Measurements from ENCODE around the gene ZNF609.

Gene ZNF609

GRCh38 chr15:64558460-64559179 lies 98.2 kb downstream of the ZNF609 start:
- Histone ChIP-seq H3K4me1 (ENCODE audit: insufficient read depth, low read length) (no peaks in the 10 kb centered on the region; the same call in 1 of the 2 replicates), H3K9ac (ENCODE audit: low read depth, low read length) (no peak overlapping the region), H3K9me3 (ENCODE audit: insufficient read depth, low read depth, low read length) (no peaks in the 10 kb centered on the region), H3K4me3 (ENCODE audit: low read length) (no peak overlapping the region), H3K27me3 (ENCODE audit: insufficient read depth, low read length) (no peaks in the 10 kb centered on the region), H3K27ac (ENCODE audit: low read length) (no peak overlapping the region), H3K36me3 (ENCODE audit: insufficient read depth, low read depth, low read length) (no peaks in the 10 kb centered on the region)

GRCh38 chr15:64559243-64559642 lies 98.9 kb downstream of the ZNF609 start:
- Histone ChIP-seq H3K36me3 (ENCODE audit: insufficient read depth, low read depth, low read length) (no peaks in the 10 kb centered on the region), H3K4me1 (ENCODE audit: insufficient read depth, low read length) (peaks cover 3% of the 10 kb centered on the region; the same call in 1 of the 2 replicates), H3K4me3 (ENCODE audit: low read length) (no peak overlapping the region), H3K27me3 (ENCODE audit: insufficient read depth, low read length) (no peaks in the 10 kb centered on the region), H3K9ac (ENCODE audit: low read depth, low read length) (no peak overlapping the region), H3K27ac (ENCODE audit: low read length) (no peak overlapping the region), H3K9me3 (ENCODE audit: insufficient read depth, low read depth, low read length) (no peaks in the 10 kb centered on the region)

GRCh38 chr15:64560501-64560900 lies 100.1 kb downstream of the ZNF609 start:
- Histone ChIP-seq H3K4me1 (ENCODE audit: insufficient read depth, low read length) (peaks cover 6% of the 10 kb centered on the region; the same call in 1 of the 2 replicates), H3K9ac (ENCODE audit: low read depth, low read length) (no peak overlapping the region), H3K27me3 (ENCODE audit: insufficient read depth, low read length) (no peaks in the 10 kb centered on the region), H3K27ac (ENCODE audit: low read length) (no peak overlapping the region), H3K4me3 (ENCODE audit: low read length) (no peak overlapping the region), H3K9me3 (ENCODE audit: insufficient read depth, low read depth, low read length) (no peaks in the 10 kb centered on the region), H3K36me3 (ENCODE audit: insufficient read depth, low read depth, low read length) (no peaks in the 10 kb centered on the region)

- Histone ChIP-seq H3K9me3 (ENCODE audit: insufficient read depth, low read depth, low read length) (no peaks in the 10 kb centered on the region), H3K27me3 (ENCODE audit: insufficient read depth, low read length) (no peaks in the 10 kb centered on the region), H3K27ac (ENCODE audit: low read length) (no peak overlapping the region), H3K4me3 (ENCODE audit: low read length) (no peak overlapping the region), H3K4me1 (ENCODE audit: insufficient read depth, low read length) (peaks cover 6% of the 10 kb centered on the region; the same call in 1 of the 2 replicates), H3K36me3 (ENCODE audit: insufficient read depth, low read depth, low read length) (no peaks in the 10 kb centered on the region), H3K9ac (ENCODE audit: low read depth, low read length) (no peak overlapping the region)
Measured at GRCh38 chr15:64560998-64561397, 100.6 kb downstream of the ZNF609 start.

GRCh38 chr15:64562003-64562640 lies 101.7 kb downstream of the ZNF609 start:
- H3K4me1 ChIP-seq (ENCODE audit: insufficient read depth, low read length), result peaks cover 10% of the 10 kb centered on the region; the same call in 1 of the 2 replicates
- no peak overlapping the region for H3K4me3 ChIP-seq (ENCODE audit: low read length)
- H3K27ac ChIP-seq (ENCODE audit: low read length), result no peak overlapping the region
- no peaks in the 10 kb centered on the region for H3K27me3 ChIP-seq (ENCODE audit: insufficient read depth, low read length)
- no peaks in the 10 kb centered on the region for H3K36me3 ChIP-seq (ENCODE audit: insufficient read depth, low read depth, low read length)
- H3K9ac ChIP-seq (ENCODE audit: low read depth, low read length), result no peak overlapping the region
- H3K9me3 ChIP-seq (ENCODE audit: insufficient read depth, low read depth, low read length), result no peaks in the 10 kb centered on the region

GRCh38 chr15:64566102-64566501 lies 105.7 kb downstream of the ZNF609 start:
- H3K36me3 ChIP-seq (ENCODE audit: insufficient read depth, low read depth, low read length), result no peaks in the 10 kb centered on the region
- no peak overlapping the region for H3K27ac ChIP-seq (ENCODE audit: low read length)
- no peaks in the 10 kb centered on the region for H3K9me3 ChIP-seq (ENCODE audit: insufficient read depth, low read depth, low read length)
- H3K4me1 ChIP-seq (ENCODE audit: insufficient read depth, low read length), result peaks cover 24% of the 10 kb centered on the region; the same call in 1 of the 2 replicates
- H3K9ac ChIP-seq (ENCODE audit: low read depth, low read length), result no peak overlapping the region
- H3K27me3 ChIP-seq (ENCODE audit: insufficient read depth, low read length), result no peaks in the 10 kb centered on the region
- H3K4me3 ChIP-seq (ENCODE audit: low read length), result no peak overlapping the region

- no peaks in the 10 kb centered on the region for H3K27me3 ChIP-seq (ENCODE audit: insufficient read depth, low read length)
- peaks cover 24% of the 10 kb centered on the region; the same call in 1 of the 2 replicates for H3K4me1 ChIP-seq (ENCODE audit: insufficient read depth, low read length)
- H3K9ac ChIP-seq (ENCODE audit: low read depth, low read length), result no peak overlapping the region
- no peaks in the 10 kb centered on the region for H3K9me3 ChIP-seq (ENCODE audit: insufficient read depth, low read depth, low read length)
- H3K27ac ChIP-seq (ENCODE audit: low read length), result no peak overlapping the region
- no peaks in the 10 kb centered on the region for H3K36me3 ChIP-seq (ENCODE audit: insufficient read depth, low read depth, low read length)
- no peak overlapping the region for H3K4me3 ChIP-seq (ENCODE audit: low read length)
Measured at GRCh38 chr15:64566629-64567427, 106.5 kb downstream of the ZNF609 start.

- no peak overlapping the region for H3K27ac ChIP-seq (ENCODE audit: low read length)
- no peak overlapping the region for H3K4me3 ChIP-seq (ENCODE audit: low read length)
- no peaks in the 10 kb centered on the region for H3K27me3 ChIP-seq (ENCODE audit: insufficient read depth, low read length)
- H3K4me1 ChIP-seq (ENCODE audit: insufficient read depth, low read length), result peaks cover 24% of the 10 kb centered on the region; the same call in 1 of the 2 replicates
- H3K9ac ChIP-seq (ENCODE audit: low read depth, low read length), result no peak overlapping the region
- H3K36me3 ChIP-seq (ENCODE audit: insufficient read depth, low read depth, low read length), result no peaks in the 10 kb centered on the region
- no peaks in the 10 kb centered on the region for H3K9me3 ChIP-seq (ENCODE audit: insufficient read depth, low read depth, low read length)
Measured at GRCh38 chr15:64568765-64569164, 108.4 kb downstream of the ZNF609 start.

GRCh38 chr15:64571857-64572291 lies 111.5 kb downstream of the ZNF609 start:
- Histone ChIP-seq H3K36me3 (ENCODE audit: insufficient read depth, low read depth, low read length) (no peaks in the 10 kb centered on the region), H3K27ac (ENCODE audit: low read length) (no peak overlapping the region), H3K9ac (ENCODE audit: low read depth, low read length) (no peak overlapping the region), H3K27me3 (ENCODE audit: insufficient read depth, low read length) (no peaks in the 10 kb centered on the region), H3K9me3 (ENCODE audit: insufficient read depth, low read depth, low read length) (no peaks in the 10 kb centered on the region), H3K4me1 (ENCODE audit: insufficient read depth, low read length) (peaks cover 14% of the 10 kb centered on the region; the same call in 1 of the 2 replicates), H3K4me3 (ENCODE audit: low read length) (no peak overlapping the region)

- Histone ChIP-seq H3K27me3 (ENCODE audit: insufficient read depth, low read length) (no peaks in the 10 kb centered on the region), H3K27ac (ENCODE audit: low read length) (no peak overlapping the region), H3K4me3 (ENCODE audit: low read length) (no peak overlapping the region), H3K9me3 (ENCODE audit: insufficient read depth, low read depth, low read length) (no peaks in the 10 kb centered on the region), H3K36me3 (ENCODE audit: insufficient read depth, low read depth, low read length) (no peaks in the 10 kb centered on the region), H3K4me1 (ENCODE audit: insufficient read depth, low read length) (peaks cover 14% of the 10 kb centered on the region; the same call in 1 of the 2 replicates), H3K9ac (ENCODE audit: low read depth, low read length) (no peak overlapping the region)
Measured at GRCh38 chr15:64572856-64573255, 112.5 kb downstream of the ZNF609 start.

GRCh38 chr15:64574301-64575017 lies 114.1 kb downstream of the ZNF609 start:
- Histone ChIP-seq H3K9me3 (ENCODE audit: insufficient read depth, low read depth, low read length) (no peaks in the 10 kb centered on the region), H3K9ac (ENCODE audit: low read depth, low read length) (no peak overlapping the region)

More at GRCh38 chr15:64574301-64575017, 114.1 kb downstream of the ZNF609 start:
- Histone ChIP-seq H3K4me3 (ENCODE audit: low read length) (no peak overlapping the region), H3K36me3 (ENCODE audit: insufficient read depth, low read depth, low read length) (no peaks in the 10 kb centered on the region), H3K4me1 (ENCODE audit: insufficient read depth, low read length) (peaks cover 1% of the 10 kb centered on the region; the same call in 1 of the 2 replicates), H3K27ac (ENCODE audit: low read length) (no peak overlapping the region), H3K27me3 (ENCODE audit: insufficient read depth, low read length) (no peaks in the 10 kb centered on the region)
